Activated CD4-positive, alpha-beta T cell treated with anti-CD3 and anti-CD28 coated beads, Interleukin-10, Interleukin-2, amounts not matched to agents 100 ng/mL and 50 ng/mL, durations not matched to agents 16 hours and 8 hours (primary cell): ENCODE results near the gene RAD51B.

Experiments
- DNase-seq: peaks from one replicate; pipeline ENCODE4 v3.0.0-alpha.2; 2020

Gene RAD51B

GRCh38 chr14:68573722-68574121 lies 754.1 kb downstream of the RAD51B start:
- DNase-seq, result no peak

DNA sequence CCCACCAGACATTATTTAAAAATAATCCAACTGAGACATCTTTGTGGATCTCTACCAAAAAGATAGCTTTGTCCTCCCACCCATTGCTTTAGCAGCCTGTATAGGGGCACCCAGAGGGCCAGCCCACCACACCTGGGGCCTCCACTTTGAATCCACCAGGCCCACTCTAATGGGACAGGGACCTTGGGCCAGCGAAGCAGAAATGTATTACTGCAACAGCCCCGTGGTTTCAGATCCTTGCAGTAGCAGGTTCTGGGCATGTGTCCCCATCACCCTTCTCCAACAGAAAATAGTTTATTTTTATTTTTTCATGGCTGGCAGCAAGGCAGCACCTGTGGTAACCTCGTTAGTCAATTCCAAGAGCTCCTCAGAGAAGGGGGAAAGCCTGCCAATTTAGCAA lies 754.9 kb downstream of the RAD51B start:
- no peak for DNase-seq

- no peak for DNase-seq
Measured at GRCh38 chr14:68574906-68575305, 755.3 kb downstream of the RAD51B start.

DNA sequence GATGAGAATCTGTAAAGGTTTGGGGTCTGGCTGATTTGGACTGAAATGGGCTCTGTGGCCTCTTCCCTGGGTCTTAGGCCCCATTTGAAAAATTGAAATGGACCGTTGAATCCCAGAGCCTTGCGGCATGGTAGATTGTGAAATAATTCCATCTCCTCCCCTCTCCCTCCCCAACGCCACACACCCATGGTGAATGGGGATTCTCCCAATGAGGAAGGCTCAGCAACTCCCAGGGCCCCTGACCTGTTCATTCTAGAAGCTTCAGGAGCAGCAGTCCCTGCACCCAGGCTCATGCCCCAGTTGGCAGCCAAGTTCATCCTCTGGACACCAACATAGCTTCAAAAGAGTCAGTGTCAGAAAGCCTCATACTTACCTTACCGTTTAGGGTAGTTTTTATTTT lies 755.8 kb downstream of the RAD51B start:
- no peak for DNase-seq

DNA sequence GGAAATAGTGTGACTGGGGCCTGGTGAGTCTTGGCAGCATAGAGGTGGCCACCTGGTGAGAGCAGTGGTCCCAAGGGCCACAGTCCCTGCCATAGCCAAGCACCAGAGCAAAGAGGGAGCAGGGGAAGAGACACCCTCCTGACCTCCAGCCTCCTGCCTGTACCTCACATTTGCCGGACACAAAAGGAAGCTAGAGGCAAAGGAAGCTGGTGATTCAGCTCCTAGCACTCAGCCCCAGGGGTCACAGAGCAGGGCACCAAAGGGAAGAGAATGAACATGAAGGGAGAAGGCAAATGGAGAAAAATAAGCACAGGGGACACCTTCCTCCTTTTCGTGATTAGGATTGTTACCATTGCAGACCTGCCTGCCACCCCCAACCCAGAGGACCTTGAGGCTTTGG lies 756.5 kb downstream of the RAD51B start:
- no peak for DNase-seq

DNA sequence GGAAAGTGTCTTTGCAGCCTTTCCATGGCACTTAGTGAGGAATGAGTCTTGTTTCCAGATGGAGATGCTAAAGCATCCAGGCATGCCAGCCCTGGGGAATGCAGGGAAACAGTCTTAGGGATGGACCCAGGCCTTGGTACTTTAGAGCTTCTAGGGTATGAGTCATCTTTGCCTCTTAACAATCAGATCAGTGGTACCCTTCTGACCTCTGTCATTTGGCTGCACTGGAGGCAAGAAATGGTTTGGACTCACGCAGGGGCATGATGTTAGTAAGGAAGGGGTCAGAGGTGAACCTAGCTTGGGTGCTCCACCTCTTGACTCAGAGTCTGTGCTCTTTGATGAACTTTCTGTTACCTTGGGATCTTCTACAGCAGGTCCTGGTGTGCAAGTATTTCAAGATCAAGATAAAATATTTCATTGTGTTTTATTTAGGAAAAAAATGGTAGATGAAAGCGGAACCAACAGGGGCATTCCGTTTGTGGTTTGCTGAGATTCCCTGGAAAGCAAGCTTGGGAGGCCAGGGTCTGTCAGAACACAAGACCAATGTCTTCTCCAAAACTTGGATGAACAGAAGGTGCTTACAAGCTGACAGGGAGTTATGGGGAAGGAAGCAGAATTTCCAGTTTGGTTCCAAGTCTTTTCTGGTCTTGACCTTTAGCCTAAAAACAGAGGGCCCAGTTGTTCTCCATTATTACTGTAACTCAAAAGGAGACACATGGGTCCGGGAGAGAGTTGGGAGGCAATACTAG lies 757.1 kb downstream of the RAD51B start:
- no peak for DNase-seq

- no peak for DNase-seq
Measured at GRCh38 chr14:68577802-68578541, 758.4 kb downstream of the RAD51B start.

- DNase-seq, result no peak
Measured at GRCh38 chr14:68578597-68578996, 759.0 kb downstream of the RAD51B start.

DNA sequence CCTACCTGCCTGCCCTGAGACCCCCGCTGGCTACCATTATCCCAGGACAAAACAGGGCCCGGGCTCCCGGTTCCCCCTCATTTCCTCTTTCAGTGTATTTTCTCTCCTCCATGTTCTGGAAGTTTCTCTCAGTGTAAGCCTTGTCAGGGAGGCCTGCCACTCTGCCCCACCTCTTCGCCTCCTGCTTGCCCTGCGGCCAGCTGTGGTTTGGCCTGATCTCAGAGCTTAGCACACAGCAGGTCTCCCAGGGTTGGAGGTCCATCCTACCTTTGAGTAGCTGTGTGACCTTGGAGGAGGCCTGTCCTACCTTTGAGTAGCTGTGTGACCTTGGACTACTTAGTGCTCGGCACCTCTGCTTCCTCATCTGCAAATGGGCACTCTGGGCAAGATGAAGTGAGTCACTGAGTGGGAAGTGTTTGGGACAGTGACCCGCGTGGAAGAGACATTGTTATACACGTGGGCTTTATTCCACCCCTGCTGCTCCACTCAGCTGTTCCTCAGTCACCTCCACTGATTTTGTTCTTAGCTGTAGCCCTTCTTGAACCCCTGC lies 760.6 kb downstream of the RAD51B start:
- no peak for DNase-seq

GRCh38 chr14:68580671-68581070 lies 761.1 kb downstream of the RAD51B start:
- DNase-seq, result no peak

DNA sequence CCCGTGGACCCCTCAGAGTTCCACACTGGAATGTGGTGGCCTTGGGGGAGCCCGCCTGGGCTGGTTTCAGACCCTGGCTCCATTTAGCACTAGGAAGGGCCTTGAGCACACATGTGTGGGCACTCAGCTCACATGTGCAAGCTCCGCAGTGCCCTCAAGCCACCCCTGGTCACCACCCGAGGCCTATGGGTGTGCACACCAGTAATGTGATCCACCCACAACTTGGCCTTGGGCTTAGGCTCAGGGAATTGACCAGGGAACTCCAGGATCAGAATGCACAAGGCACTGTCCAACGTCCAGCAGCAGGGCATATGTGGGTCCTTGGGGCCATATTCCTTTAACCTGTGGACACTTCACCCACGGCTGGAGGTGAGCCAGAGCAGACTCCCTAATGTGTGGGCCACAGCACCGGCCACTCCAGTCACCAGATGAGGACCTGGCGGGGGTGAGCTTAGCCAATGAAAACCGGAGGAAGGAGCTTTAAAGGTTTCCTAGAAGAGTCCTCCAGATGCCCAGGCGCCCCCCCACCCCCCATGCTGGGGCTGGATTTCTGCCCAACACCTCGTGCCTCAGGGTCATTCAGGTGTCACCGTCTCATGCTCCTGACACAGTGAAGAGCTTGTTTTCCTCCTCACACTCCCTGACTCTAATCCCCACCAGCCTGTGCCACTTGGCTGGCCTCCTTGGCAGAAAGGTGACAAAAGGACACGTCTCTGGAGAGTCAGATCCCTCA lies 764.1 kb downstream of the RAD51B start:
- DNase-seq, result no peak

GRCh38 chr14:68584786-68585185 lies 765.2 kb downstream of the RAD51B start:
- DNase-seq, result no peak

DNA sequence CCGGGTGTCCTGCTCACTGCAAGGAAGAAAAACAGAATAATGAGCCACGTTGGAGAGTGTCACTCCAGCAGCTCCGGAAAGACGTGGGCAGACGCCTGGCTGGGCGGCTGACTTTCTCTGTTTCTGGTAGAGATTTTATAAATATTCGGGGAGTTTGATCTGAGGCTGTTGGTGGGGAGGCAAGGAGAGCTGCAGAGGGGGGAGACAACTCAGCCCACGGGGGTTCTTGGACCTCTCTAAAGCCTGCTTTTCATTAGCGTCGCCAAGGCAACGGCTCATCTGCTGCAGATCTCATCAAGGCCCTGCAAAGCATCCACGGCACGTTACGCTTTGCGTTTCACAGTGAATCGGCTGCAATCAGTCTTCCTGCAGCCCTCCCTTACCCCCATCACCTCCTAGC lies 766.1 kb downstream of the RAD51B start:
- no peak for DNase-seq

- no peak for DNase-seq
Measured at GRCh38 chr14:68586896-68587751, 767.5 kb downstream of the RAD51B start.

DNA sequence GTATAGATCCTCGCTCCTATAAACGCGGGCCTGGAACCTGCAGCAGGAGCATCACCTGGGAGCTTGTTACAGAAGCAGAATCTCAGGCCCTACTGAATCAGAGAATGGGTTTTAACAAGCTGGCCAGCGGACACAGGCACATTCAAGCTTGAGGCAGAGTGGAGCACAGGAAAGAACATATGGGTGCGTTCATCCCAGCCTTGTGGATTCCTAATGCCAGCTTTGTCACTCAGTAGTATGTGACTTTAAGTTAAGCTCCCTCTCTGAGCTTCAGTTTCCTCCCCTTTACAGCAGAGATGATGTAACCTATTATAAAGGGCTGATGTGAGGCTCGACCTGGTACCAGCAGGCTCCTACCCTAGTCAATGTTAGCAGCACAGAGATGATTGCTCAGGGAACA lies 768.4 kb downstream of the RAD51B start:
- DNase-seq, result no peak

DNA sequence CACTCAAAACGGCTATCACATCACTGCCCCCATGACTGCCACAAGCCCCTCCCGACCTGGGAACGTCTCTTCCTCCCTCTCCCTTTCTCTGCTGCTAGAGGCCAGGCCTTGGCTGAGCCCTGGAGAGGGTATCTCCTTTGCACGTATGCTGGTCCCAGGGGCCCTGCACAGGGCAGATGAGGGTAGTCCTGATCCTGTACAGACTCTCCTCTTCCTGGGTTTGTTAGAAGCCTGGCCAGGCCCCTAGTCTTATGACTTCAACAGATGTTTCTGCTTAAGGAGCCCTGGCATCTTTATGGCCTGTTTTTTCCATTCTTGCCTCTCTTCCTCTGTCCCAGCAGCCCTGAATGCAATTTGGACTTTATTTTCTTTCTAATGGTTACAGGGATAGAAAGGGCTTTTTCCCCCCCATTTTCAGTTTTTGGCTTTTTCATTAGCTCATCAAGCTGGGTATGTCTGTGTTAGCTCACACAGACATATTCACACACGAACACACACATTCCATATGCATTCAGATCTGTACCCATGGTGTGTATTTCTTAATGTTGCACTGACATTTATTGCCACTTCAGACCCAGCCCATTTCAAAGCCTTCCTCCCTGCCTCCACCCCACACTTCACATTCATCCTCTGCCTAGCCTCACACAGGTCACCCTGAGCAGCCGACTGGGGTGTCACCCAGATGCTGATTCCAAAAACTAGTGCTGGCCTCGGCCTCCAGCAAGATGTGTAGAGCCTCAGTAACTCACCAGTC lies 770.0 kb downstream of the RAD51B start:
- no peak for DNase-seq

GRCh38 chr14:68590201-68590522 lies 770.6 kb downstream of the RAD51B start:
- DNase-seq, result no peak

- DNase-seq, result no peak
Measured at GRCh38 chr14:68591786-68592185, 772.2 kb downstream of the RAD51B start.

DNA sequence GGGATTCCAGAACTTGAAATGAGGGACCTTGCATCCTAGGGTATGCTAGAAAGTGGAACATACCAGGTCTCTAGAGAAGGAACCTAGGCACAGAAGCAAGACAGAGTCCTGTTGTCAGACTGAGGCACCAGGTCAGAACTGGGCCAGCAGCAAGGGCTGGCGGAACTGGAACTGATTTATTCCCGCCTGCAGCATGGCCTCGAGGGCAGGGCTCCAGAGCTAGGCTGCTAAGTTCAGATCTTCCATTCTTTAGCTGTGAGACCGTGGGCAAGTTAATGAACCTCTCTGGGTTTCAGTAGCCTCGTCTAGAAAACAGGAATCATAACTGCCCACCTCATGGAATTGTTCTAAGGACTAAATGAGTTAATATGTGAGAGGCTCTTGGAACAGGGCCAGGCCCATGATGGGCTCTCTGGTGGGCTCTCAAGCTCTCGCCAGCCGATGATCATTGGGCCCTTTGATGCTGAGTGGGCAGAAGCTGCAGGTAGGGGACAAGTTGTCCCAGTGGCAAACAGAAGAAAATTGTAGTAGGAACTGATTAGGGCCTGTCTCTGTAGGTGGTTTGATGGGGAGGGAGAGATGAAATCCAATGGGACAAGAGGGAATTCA lies 773.5 kb downstream of the RAD51B start:
- no peak for DNase-seq

GRCh38 chr14:68593806-68594536 lies 774.4 kb downstream of the RAD51B start:
- DNase-seq, result no peak
